Naive thymus-derived CD8-positive, alpha-beta T cell (primary cell): ENCODE data around the gene TBC1D5. TPM values are rescaled to one million over a fixed set of nuclear protein-coding genes. Genes with fewer than 3 reads are reported as not detected.
"Not testable (repeated sequence)": the region's sequence is repeated elsewhere in the genome, so short reads cannot be mapped to it uniquely, and the experiment has no call there.

ENCODE experiments used
- ATAC-seq, 2 donors: fragments of 150-1000 bp; cut with Tn5 transposase in 1 of 2; sonication (Bioruptor Pico), chemical (Tn5 transposase) in 1 of 2; 1 replicate in 1 of 2; 2 replicates in 1 of 2; pipeline ENCODE4 v1.10.0; 2021; ENCODE audit warnings: mild to moderate bottlenecking in 2 of 2, moderate library complexity in 2 of 2
- POLR2A ChIA-PET: fragments of 350-600 bp; sonication (Branson Sonifier 250); formaldehyde crosslinking; loops from one replicate; lab custom pipeline; 2021; ENCODE audit warnings: antibody characterized with exemption; lab: Charles Lee
- DNase-seq, 10 donors: peaks; one replicate each; pipeline versions ENCODE4 v3.0.0 to v3.0.0-alpha.2; 2020 to 2022
- H3K27ac Mint-ChIP-seq, 10 donors: one replicate each; pipeline ENCODE4 v1.8.0; 2020 to 2022; ENCODE audit warnings: mild to moderate bottlenecking in 10 of 10, mixed read lengths in 10 of 10, moderate library complexity in 4 of 10, inconsistent platforms in 1 of 10
- H3K27me3 Mint-ChIP-seq, 5 donors: one replicate each; pipeline ENCODE4 v1.8.0; 2021 to 2022; ENCODE audit warnings: mixed read lengths in 5 of 5
- H3K36me3 Mint-ChIP-seq, 3 donors: one replicate each; pipeline ENCODE4 v1.8.0; 2020 to 2022; ENCODE audit warnings: mixed read lengths in 3 of 3, mild to moderate bottlenecking in 2 of 3, inconsistent platforms in 1 of 3
- H3K4me1 Mint-ChIP-seq, 4 donors: one replicate each; pipeline ENCODE4 v1.8.0; 2021 to 2022; ENCODE audit warnings: mixed read lengths in 4 of 4
- H3K4me3 Mint-ChIP-seq, 10 donors: one replicate each; pipeline ENCODE4 v1.8.0; 2020 to 2022; ENCODE audit warnings: mild to moderate bottlenecking in 10 of 10, mixed read lengths in 10 of 10, moderate library complexity in 6 of 10, inconsistent platforms in 1 of 10
- H3K9me3 Mint-ChIP-seq, 9 donors: one replicate each; pipeline ENCODE4 v1.8.0; 2020 to 2022; ENCODE audit warnings: mixed read lengths in 9 of 9, mild to moderate bottlenecking in 3 of 9, inconsistent platforms in 1 of 9, moderate library complexity in 1 of 9
- polyA plus RNA-seq, 3 donors: library from polyadenylated mRNA; unstranded; fragments of 300-500 nt; fragmentation: Illumina TruSeq; gene quantifications; one replicate each; pipeline ENCODE4 v1.2.3, GENCODE V29; 2021
- total RNA-seq, 8 experiments: library from RNA in 2 of 8; stranded (reverse) in 2 of 8; gene quantifications; one replicate each; pipeline ENCODE4 v1.2.3 and lab custom pipeline; 2021 to 2026

The TBC1D5 gene
- total and polyA plus RNA-seq, 5 experiments from 2014 or later: 21.8 to 34.7 (median 27.2) TPM

- POLR2A ChIA-PET: no interaction called here
- H3K4me1 Mint-ChIP-seq: peaks cover 14 to 26% (median 19%) of the 10 kb centered on the region in 4 donors
- no peak for DNase-seq
- peaks cover 0 to 5% (median 0%) of the 10 kb centered on the region in 9 donors for H3K9me3 Mint-ChIP-seq
- H3K27ac Mint-ChIP-seq: no peak overlapping the region
- peaks cover 6 to 18% (median 6%) of the 10 kb centered on the region in 3 donors for H3K36me3 Mint-ChIP-seq
- no peaks in the 10 kb centered on the region for H3K27me3 Mint-ChIP-seq
- ATAC-seq: no peak
- H3K4me3 Mint-ChIP-seq: no peak overlapping the region
Measured at GRCh38 chr3:17632401-17633100, 109.9 kb downstream of the TBC1D5 start.

DNA sequence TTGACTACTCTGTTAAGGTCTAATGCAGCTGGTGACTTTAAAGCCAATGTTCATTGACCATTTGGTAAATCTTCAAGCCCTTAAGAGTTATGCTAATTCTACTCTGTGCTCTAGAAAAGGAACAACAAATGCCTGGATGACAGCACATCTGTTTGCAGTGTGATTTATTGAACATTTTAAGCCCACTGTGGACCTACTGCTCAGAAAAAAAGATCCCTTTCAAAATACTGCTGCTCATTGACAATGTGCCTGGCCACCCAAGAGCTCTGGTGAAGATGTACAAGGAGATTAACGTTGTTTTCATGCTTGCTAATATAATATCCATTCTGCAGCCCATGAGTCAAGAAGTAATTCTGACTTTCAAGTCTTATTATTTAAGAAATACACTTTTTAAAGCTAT, 110.8 kb downstream of the TBC1D5 start:
- ATAC-seq (no peak), DNase-seq (no peak)
- Mint-ChIP-seq H3K4me1 (peaks cover 18 to 35% (median 27%) of the 10 kb centered on the region in 4 donors), H3K4me3 (no peak overlapping the region), H3K9me3 (peaks cover 0 to 5% (median 0%) of the 10 kb centered on the region in 9 donors), H3K27ac (no peak overlapping the region), H3K36me3 (peaks cover 6 to 22% (median 6%) of the 10 kb centered on the region in 3 donors), H3K27me3 (no peaks in the 10 kb centered on the region)
- POLR2A ChIA-PET: no interaction called here

DNA sequence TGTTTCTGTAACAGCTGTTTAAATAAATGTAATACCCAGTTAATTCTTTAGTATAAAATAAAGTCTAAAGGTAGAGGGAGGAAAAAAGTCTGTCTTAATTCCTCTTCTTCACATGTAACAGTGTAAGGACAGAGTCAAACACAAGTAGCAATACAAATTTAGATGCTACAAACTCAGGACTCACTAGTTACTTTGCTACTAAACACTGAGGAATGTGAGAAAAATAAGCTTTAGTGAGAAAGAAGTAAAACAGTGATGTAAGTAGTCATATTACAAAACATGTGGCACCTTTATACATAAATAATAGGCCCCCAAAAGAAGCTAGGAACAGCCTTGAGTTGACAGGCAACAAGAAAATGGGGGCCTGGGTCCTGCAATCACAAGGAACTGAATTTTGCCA, 113.0 kb downstream of the TBC1D5 start:
- POLR2A ChIA-PET: no interaction called here
- no peaks in the 10 kb centered on the region for H3K27me3 Mint-ChIP-seq
- peaks cover 18 to 40% (median 31%) of the 10 kb centered on the region in 4 donors for H3K4me1 Mint-ChIP-seq
- no peak for ATAC-seq
- peaks cover 5 to 13% (median 6%) of the 10 kb centered on the region in 3 donors for H3K36me3 Mint-ChIP-seq
- no peak for DNase-seq
- H3K4me3 Mint-ChIP-seq: no peak overlapping the region
- H3K27ac Mint-ChIP-seq: no peak overlapping the region
- peaks cover 0 to 5% (median 0%) of the 10 kb centered on the region in 9 donors for H3K9me3 Mint-ChIP-seq

DNA sequence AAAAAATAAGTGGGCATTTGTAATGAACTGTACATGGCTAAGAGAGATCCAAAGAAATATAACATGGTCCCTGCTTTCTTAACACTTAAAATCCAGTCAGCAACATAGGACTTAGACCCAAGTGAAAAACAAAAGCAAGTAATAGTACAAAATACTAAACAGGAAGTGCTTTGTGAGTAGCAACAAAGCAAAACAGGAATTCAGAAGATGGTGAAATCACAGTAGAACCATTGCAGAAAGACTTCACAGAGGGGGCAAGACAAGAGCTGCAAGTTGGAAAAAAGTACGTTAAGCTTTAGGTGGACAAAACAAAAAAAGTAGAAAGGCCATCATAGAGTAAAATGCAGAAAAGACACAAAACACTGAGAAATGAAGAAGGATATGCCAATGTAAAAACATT, 116.0 kb downstream of the TBC1D5 start:
- ATAC-seq (no peak), DNase-seq (no peak)
- Mint-ChIP-seq H3K4me3 (no peak overlapping the region), H3K27me3 (no peaks in the 10 kb centered on the region), H3K4me1 (peaks cover 10 to 29% (median 18%) of the 10 kb centered on the region in 4 donors), H3K9me3 (no peaks in the 10 kb centered on the region), H3K36me3 (peaks cover 5 to 27% (median 21%) of the 10 kb centered on the region in 3 donors), H3K27ac (peak overlapping the region in 1 of 10 donors; percentile 3)
- POLR2A ChIA-PET: no interaction called here

DNA sequence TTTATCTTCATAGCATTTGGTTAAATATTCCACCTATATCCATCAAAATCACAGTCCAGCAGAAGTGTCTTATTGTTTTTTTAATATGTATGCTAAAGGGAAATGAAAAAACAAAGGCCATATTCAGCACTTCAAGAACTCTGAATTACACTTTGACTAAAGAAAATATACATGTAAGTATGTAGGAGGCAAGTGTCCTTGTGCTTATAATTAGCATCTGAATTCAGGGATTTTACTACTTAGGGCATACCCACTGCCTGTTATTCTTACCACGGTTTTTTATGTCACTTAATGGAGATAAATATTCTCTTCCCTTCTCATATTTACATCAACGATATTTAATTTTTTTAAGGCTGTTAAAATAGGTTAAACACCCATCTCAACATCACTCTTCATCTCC, 117.3 kb downstream of the TBC1D5 start:
- H3K36me3 Mint-ChIP-seq: peaks cover 5 to 36% (median 29%) of the 10 kb centered on the region in 3 donors
- H3K4me3 Mint-ChIP-seq: no peak overlapping the region
- no peak for ATAC-seq
- no peak for DNase-seq
- no peak overlapping the region for H3K27ac Mint-ChIP-seq
- POLR2A ChIA-PET: no interaction called here
- H3K9me3 Mint-ChIP-seq: no peaks in the 10 kb centered on the region
- peaks cover 7 to 19% (median 12%) of the 10 kb centered on the region in 4 donors for H3K4me1 Mint-ChIP-seq
- no peaks in the 10 kb centered on the region for H3K27me3 Mint-ChIP-seq

DNA sequence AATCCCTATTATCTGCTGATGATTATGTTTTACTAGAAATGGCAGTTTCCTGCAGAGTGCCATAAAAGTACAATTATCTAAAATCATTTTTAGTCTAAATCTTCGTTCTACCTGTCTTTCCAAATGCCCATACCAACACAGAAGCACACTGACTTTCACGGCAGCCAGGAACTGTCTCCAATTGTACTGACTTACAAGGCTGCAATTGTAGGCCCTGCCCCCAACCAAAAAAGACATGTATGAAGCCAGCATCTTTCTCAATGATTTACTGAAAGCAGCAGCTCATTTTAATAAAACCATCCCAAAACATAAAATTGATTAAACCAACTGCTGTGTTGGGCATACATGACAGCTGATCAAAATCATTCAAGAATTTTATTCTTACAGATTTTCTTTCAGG, 119.0 kb downstream of the TBC1D5 start:
- Mint-ChIP-seq H3K4me1 (peaks cover 7 to 14% (median 12%) of the 10 kb centered on the region in 4 donors), H3K4me3 (no peak overlapping the region), H3K36me3 (peaks cover 5 to 49% (median 41%) of the 10 kb centered on the region in 3 donors), H3K9me3 (no peaks in the 10 kb centered on the region), H3K27me3 (no peaks in the 10 kb centered on the region), H3K27ac (no peak overlapping the region)
- DNase-seq (no peak), ATAC-seq (no peak)
- POLR2A ChIA-PET: no interaction called here

DNA sequence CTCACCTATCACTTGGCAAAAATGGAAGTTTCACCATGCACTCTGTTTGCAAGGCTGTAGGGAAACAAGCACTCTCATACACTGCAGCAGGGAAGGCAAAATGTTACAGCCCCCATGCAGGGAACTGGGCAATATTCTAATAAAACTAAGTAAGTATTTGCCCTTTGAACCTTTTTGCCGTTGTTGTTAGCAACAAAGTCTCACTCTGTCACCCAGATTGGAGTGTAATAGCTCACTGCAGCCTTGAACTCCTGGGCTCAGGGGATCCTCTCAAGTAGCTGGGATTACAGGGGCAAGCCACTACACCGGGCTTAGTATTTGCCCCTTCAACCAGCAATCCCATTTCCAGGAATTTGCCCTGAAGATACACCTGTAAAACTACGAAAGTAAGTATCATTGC, 122.5 kb downstream of the TBC1D5 start:
- Mint-ChIP-seq H3K36me3 (peaks cover 20 to 64% (median 54%) of the 10 kb centered on the region in 3 donors), H3K4me1 (no peaks in the 10 kb centered on the region), H3K27me3 (no peaks in the 10 kb centered on the region), H3K9me3 (peaks cover 0 to 23% (median 8%) of the 10 kb centered on the region in 9 donors), H3K27ac (no peak overlapping the region), H3K4me3 (no peak overlapping the region)
- ATAC-seq: no peak
- no peak for DNase-seq
- POLR2A ChIA-PET: no interaction called here

DNA sequence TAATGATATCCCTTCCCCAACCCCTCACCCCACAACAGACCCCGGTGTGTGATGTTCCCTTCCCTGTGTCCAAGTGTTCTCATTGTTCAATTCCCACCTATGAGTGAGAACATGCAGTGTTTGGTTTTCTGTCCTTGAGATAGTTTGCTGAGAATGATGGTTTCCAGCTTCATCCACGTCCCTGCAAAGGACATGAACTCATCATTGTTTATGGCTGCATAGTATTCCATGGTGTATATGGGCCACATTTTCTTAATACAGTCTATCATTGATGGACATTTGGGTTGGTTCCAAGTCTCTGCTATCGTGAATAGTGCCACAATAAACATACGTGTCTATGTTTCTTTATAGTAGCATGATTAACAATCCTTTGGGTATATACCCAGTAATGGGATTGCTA, 129.4 kb downstream of the TBC1D5 start:
- DNase-seq, POLR2A ChIA-PET, H3K4me3 Mint-ChIP-seq, H3K4me1 Mint-ChIP-seq, H3K27ac Mint-ChIP-seq, ATAC-seq, H3K27me3 Mint-ChIP-seq: not testable (repeated sequence)
- H3K9me3 Mint-ChIP-seq: peaks cover 0 to 35% (median 22%) of the 10 kb centered on the region in 9 donors
- peaks cover 14 to 57% (median 43%) of the 10 kb centered on the region in 3 donors for H3K36me3 Mint-ChIP-seq

DNA sequence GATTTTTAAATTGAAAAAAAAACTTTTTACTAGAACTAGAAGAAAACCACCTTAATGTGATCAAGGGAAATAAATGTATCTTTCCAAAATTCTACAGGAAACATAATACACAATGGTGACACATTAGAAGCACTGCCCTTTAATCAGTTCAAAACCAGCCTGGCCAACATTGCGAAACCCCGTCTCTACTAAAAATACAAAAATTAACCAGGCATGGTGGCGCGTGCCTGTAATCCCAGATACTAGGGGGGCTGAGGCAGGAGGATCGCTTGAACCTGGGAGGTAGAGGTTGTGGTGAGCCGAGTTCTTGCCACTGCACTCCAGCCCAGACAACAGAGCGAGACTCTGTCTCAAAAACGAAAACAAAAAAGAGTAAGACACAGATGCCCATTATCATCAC, 134.5 kb downstream of the TBC1D5 start:
- POLR2A ChIA-PET: no interaction called here
- ATAC-seq: no peak
- H3K9me3 Mint-ChIP-seq: peaks cover 0 to 17% (median 3%) of the 10 kb centered on the region in 9 donors
- DNase-seq: no peak
- H3K27me3 Mint-ChIP-seq: no peaks in the 10 kb centered on the region
- H3K27ac Mint-ChIP-seq: no peak overlapping the region
- peaks cover 0 to 5% (median 0%) of the 10 kb centered on the region in 4 donors for H3K4me1 Mint-ChIP-seq
- H3K4me3 Mint-ChIP-seq: no peak overlapping the region
- peaks cover 21 to 52% (median 22%) of the 10 kb centered on the region in 3 donors for H3K36me3 Mint-ChIP-seq

DNA sequence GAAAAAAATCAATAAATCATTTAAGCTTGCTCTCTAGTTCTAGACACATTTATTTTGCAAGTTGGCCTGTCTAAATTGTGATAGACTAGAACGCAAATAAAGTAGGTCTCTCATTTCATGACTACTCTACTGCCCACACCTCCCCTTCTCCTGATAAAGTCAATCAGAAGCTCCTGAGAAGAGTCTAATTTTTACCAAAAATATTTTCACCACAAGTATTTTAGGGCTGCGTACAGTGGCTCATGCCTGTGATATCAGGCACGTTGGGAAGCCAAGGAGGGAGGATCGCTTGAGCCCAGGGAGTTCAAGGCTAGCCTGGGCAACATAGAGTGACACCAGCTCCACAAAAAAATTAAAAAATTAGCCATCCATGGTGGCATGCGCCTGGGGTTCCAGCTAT, 136.5 kb downstream of the TBC1D5 start:
- H3K4me3 Mint-ChIP-seq: no peak overlapping the region
- DNase-seq (no peak), ATAC-seq (no peak)
- peaks cover 0 to 5% (median 0%) of the 10 kb centered on the region in 4 donors for H3K4me1 Mint-ChIP-seq
- no peaks in the 10 kb centered on the region for H3K27me3 Mint-ChIP-seq
- H3K36me3 Mint-ChIP-seq: peaks cover 16 to 58% (median 16%) of the 10 kb centered on the region in 3 donors
- H3K9me3 Mint-ChIP-seq: peaks cover 0 to 20% (median 3%) of the 10 kb centered on the region in 9 donors
- POLR2A ChIA-PET: no interaction called here
- no peak overlapping the region for H3K27ac Mint-ChIP-seq

GRCh38 chr3:17605032-17605431, 137.4 kb downstream of the TBC1D5 start:
- Mint-ChIP-seq H3K27me3 (no peaks in the 10 kb centered on the region), H3K9me3 (peaks cover 0 to 20% (median 4%) of the 10 kb centered on the region in 9 donors), H3K4me3 (no peak overlapping the region), H3K27ac (no peak overlapping the region), H3K36me3 (peaks cover 16 to 55% (median 16%) of the 10 kb centered on the region in 3 donors), H3K4me1 (peaks cover 0 to 5% (median 0%) of the 10 kb centered on the region in 4 donors)
- POLR2A ChIA-PET: no interaction called here
- DNase-seq: no peak
- ATAC-seq: no peak

DNA sequence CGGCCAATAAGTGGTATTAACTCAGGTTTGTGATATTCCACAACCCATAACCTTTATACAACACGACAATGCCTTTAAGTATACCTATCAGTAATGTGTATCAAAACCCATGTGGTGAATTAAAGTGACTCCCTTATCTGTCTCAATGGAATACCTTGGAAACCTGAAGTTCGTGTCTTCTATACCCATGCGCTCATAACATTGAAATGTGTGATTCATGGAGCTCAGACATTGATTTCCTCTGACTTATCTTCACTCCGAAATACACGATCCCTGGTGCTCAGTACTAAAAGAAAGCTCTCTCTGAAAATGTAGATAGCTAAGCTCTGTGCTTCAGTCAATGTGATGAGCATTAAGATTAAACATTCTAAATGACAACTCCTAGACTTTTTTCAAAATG, 140.3 kb downstream of the TBC1D5 start:
- Mint-ChIP-seq H3K27ac (no peak overlapping the region), H3K9me3 (peaks cover 0 to 28% (median 9%) of the 10 kb centered on the region in 9 donors), H3K36me3 (peaks cover 16 to 45% (median 19%) of the 10 kb centered on the region in 3 donors), H3K27me3 (no peaks in the 10 kb centered on the region), H3K4me3 (no peak overlapping the region), H3K4me1 (peaks cover 3 to 7% (median 4%) of the 10 kb centered on the region in 4 donors)
- ATAC-seq (no peak), DNase-seq (no peak)
- POLR2A ChIA-PET: interaction anchor here (0.7 to 0.8 kb wide), 2 partner anchors 817 to 1323 kb away, joined by 5 to 9 read pairs; no protein-coding TSS in a partner anchor

GRCh38 chr3:17592956-17593355, 149.5 kb downstream of the TBC1D5 start:
- no peak for ATAC-seq
- DNase-seq: no peak
- Mint-ChIP-seq H3K4me3 (no peak overlapping the region), H3K36me3 (peaks cover 38 to 69% (median 46%) of the 10 kb centered on the region in 3 donors), H3K27me3 (no peaks in the 10 kb centered on the region), H3K4me1 (peaks cover 0 to 12% (median 3%) of the 10 kb centered on the region in 4 donors), H3K9me3 (peaks cover 8 to 69% (median 29%) of the 10 kb centered on the region in 9 donors), H3K27ac (no peak overlapping the region)
- POLR2A ChIA-PET: no interaction called here
